ENCODE results near the gene SNN.

SNN gene

GRCh38 chr16:11684231-11685025, 16.2 kb downstream of the SNN start:
- Histone ChIP-seq H3K79me2 (ENCODE audit: insufficient read depth, low read length) (no peaks in the 10 kb centered on the region), H2AFZ (ENCODE audit: low read length) (no peak overlapping the region), H3K9me2 (ENCODE audit: low read depth, low read length) (no peaks in the 10 kb centered on the region), H3K27me3 (ENCODE audit: insufficient read depth, low read length) (no peaks in the 10 kb centered on the region), H3F3A (ENCODE audit: insufficient read depth, low read length) (peaks cover 26% of the 10 kb centered on the region), H3K4me2 (ENCODE audit: low read length) (peak overlapping the region; percentile 57), H3K9me3 (ENCODE audit: low read length) (no peaks in the 10 kb centered on the region), H3K9ac (ENCODE audit: low read length) (peak overlapping the region; percentile 3; the same call in 1 of the 2 replicates), H3K36me3 (ENCODE audit: insufficient read depth, low read length) (peaks cover 57% of the 10 kb centered on the region), H3K4me3 (ENCODE audit: low read depth, low read length, poor library complexity, severe bottlenecking) (no peak overlapping the region), H4K20me1 (ENCODE audit: insufficient read depth, low read length) (no peaks in the 10 kb centered on the region), H3K4me1 (ENCODE audit: insufficient read depth, low read length, severe bottlenecking) (peaks cover 99% of the 10 kb centered on the region), H3K27ac (ENCODE audit: low read depth, low read length, poor library complexity, severe bottlenecking) (peak overlapping the region; percentile 96)
- TF ChIP-seq EZH2 (IDR thresholded peaks at IDR 0.05; ENCODE audit: borderline replicate concordance, low read length) (no peak), CTCF (IDR thresholded peaks at IDR 0.05; ENCODE audit: low read length) (no peak)

GRCh38 chr16:11685844-11686618, 17.8 kb downstream of the SNN start:
- Histone ChIP-seq H3K27ac (ENCODE audit: low read depth, low read length, poor library complexity, severe bottlenecking) (peak overlapping the region; percentile 80), H3K36me3 (ENCODE audit: insufficient read depth, low read length) (peaks cover 54% of the 10 kb centered on the region), H3K9me2 (ENCODE audit: low read depth, low read length) (no peaks in the 10 kb centered on the region), H3K9me3 (ENCODE audit: low read length) (no peaks in the 10 kb centered on the region), H3K27me3 (ENCODE audit: insufficient read depth, low read length) (no peaks in the 10 kb centered on the region), H3K4me2 (ENCODE audit: low read length) (peak overlapping the region; percentile 50; the same call in 1 of the 2 replicates), H3K79me2 (ENCODE audit: insufficient read depth, low read length) (no peaks in the 10 kb centered on the region), H2AFZ (ENCODE audit: low read length) (no peak overlapping the region), H3K9ac (ENCODE audit: low read length) (no peak overlapping the region), H3K4me3 (ENCODE audit: low read depth, low read length, poor library complexity, severe bottlenecking) (no peak overlapping the region), H3K4me1 (ENCODE audit: insufficient read depth, low read length, severe bottlenecking) (peaks cover 91% of the 10 kb centered on the region), H4K20me1 (ENCODE audit: insufficient read depth, low read length) (no peaks in the 10 kb centered on the region), H3F3A (ENCODE audit: insufficient read depth, low read length) (peaks cover 30% of the 10 kb centered on the region)
- TF ChIP-seq CTCF (IDR thresholded peaks at IDR 0.05; ENCODE audit: low read length) (no peak), EZH2 (IDR thresholded peaks at IDR 0.05; ENCODE audit: borderline replicate concordance, low read length) (no peak)

GRCh38 chr16:11686713-11687380, 18.6 kb downstream of the SNN start:
- Histone ChIP-seq H3K9me3 (ENCODE audit: low read length) (no peaks in the 10 kb centered on the region), H2AFZ (ENCODE audit: low read length) (no peak overlapping the region), H3K4me2 (ENCODE audit: low read length) (peak overlapping the region; percentile 50), H3K36me3 (ENCODE audit: insufficient read depth, low read length) (peaks cover 62% of the 10 kb centered on the region), H3K9me2 (ENCODE audit: low read depth, low read length) (no peaks in the 10 kb centered on the region), H3K27ac (ENCODE audit: low read depth, low read length, poor library complexity, severe bottlenecking) (peak overlapping the region; percentile 80), H3K27me3 (ENCODE audit: insufficient read depth, low read length) (no peaks in the 10 kb centered on the region), H3K4me1 (ENCODE audit: insufficient read depth, low read length, severe bottlenecking) (peaks cover 83% of the 10 kb centered on the region), H3K9ac (ENCODE audit: low read length) (peak overlapping the region; percentile 29; the same call in 1 of the 2 replicates), H3K79me2 (ENCODE audit: insufficient read depth, low read length) (no peaks in the 10 kb centered on the region), H3K4me3 (ENCODE audit: low read depth, low read length, poor library complexity, severe bottlenecking) (no peak overlapping the region), H3F3A (ENCODE audit: insufficient read depth, low read length) (peaks cover 22% of the 10 kb centered on the region), H4K20me1 (ENCODE audit: insufficient read depth, low read length) (no peaks in the 10 kb centered on the region)
- TF ChIP-seq CTCF (IDR thresholded peaks at IDR 0.05; ENCODE audit: low read length) (no peak), EZH2 (IDR thresholded peaks at IDR 0.05; ENCODE audit: borderline replicate concordance, low read length) (no peak)
